ENCODE measurements around the gene PRPF8.

PRPF8 gene

DNA sequence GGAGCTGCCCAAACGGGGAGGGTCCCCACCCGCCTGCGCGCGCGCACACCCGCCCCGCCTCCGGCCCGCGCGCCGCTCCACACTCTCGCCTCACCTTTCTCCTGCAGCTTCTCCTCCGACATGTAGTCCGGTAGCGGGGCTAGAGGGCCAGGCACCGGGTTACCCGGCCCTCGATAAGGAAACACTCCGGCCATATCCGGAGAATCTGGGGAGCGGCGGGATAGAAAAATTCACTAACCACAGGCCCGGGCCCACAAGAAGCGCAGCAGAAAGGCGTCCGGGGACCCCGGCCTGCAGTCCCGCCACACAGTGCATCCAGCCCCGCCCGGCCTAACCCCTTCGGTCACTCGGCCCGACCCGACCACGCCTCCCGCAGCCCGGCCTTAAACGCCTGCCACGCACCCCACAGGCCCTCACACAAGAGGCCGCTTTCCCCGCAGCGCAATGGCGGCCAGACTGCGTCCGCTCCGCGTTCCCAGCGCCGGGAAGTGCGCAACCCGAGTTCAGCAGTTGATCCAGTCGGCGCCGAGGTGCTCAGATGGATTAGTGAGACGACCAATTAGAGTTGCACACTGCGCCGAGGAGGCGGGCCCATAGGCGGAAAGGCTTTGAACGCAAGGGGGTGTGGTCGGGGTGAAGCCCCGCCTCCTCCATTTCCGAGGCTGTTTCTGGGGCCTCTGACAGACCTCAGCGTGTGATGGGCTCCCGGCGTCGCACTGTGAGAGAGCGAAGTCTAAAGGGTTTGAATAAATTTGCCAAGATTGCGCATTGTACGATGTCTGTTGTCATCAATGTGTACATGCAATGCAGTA, at the start of gene PRPF8:
TSS of gene PRPF8 (minus strand) at position 490 of the 812 bp plus-strand sequence. CDS start at position 194, 296 bp downstream.
- in situ Hi-C loops (cut with HindIII; ENCODE audit: low pct_ligation_motif_present, low sequenced_read_pairs), result no loop called here
- Histone ChIP-seq H3K4me3 (ENCODE audit: low read depth, low read length) (peak within 1 kb of the TSS; percentile 90), H3K27ac (peak within 1 kb of the TSS; percentile 75), H3K27me3 (replicated peaks) (no peaks in the 10 kb centered on the region), H3K36me3 (replicated peaks) (peaks cover 31% of the 10 kb centered on the region)
- peak; percentile 98 for DNase-seq
- TF ChIP-seq, protein P1, sequence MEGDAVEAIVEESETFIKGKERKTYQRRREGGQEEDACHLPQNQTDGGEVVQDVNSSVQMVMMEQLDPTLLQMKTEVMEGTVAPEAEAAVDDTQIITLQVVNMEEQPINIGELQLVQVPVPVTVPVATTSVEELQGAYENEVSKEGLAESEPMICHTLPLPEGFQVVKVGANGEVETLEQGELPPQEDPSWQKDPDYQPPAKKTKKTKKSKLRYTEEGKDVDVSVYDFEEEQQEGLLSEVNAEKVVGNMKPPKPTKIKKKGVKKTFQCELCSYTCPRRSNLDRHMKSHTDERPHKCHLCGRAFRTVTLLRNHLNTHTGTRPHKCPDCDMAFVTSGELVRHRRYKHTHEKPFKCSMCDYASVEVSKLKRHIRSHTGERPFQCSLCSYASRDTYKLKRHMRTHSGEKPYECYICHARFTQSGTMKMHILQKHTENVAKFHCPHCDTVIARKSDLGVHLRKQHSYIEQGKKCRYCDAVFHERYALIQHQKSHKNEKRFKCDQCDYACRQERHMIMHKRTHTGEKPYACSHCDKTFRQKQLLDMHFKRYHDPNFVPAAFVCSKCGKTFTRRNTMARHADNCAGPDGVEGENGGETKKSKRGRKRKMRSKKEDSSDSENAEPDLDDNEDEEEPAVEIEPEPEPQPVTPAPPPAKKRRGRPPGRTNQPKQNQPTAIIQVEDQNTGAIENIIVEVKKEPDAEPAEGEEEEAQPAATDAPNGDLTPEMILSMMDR (IDR thresholded peaks at IDR 0.05; ENCODE audit: low read depth, low read length, missing control alignments), result no peak

DNA sequence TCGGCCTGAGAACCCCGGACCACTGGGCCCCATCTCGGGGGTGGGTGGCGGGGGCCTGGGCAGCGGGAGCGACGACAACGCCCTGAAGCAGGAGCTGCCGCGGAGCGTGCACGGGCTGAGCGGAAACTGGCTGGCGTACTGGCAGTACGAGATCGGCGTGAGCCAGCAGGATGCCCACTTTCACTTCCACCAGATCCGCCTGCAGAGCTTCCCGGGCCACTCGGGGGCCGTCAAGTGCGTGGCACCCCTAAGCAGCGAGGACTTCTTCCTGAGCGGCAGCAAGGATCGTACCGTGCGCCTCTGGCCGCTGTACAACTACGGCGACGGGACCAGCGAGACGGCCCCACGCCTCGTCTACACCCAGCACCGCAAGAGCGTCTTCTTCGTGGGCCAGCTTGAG, 49.1 kb upstream of the PRPF8 start:
- no peak overlapping the region for H3K27ac ChIP-seq
- in situ Hi-C loops (cut with HindIII; ENCODE audit: low pct_ligation_motif_present, low sequenced_read_pairs), result no loop called here
- no peak overlapping the region for H3K4me3 ChIP-seq (ENCODE audit: low read depth, low read length)
- H3K36me3 ChIP-seq (replicated peaks), result peaks cover 13% of the 10 kb centered on the region
- TF ChIP-seq, protein P1 (IDR thresholded peaks at IDR 0.05; ENCODE audit: low read depth, low read length, missing control alignments), result no peak
- DNase-seq, result no peak
- H3K27me3 ChIP-seq (replicated peaks), result no peaks in the 10 kb centered on the region

DNA sequence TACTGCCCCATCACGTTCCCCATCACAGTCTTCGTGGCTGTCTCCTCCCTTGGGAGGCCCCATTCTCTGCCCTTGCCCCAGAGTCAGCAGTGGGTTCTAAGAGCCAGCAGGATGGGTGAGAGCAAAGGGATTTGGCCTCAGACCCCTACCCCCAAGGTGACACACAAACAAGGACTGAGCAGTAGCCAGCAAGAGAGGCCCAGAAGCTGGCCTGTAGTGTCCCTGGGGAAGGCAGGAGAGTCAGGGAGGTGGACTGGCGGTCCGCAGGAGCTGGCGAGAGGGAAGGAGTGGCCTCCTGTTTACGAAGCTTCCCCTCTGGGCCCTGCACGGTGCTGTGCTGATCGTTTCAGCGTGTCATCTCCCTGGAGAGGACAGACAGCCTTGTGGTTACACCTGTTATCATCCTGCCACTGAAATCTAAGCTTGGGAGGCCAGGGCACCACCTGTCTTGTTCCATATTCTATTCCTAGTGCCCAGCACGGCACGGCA, 48.2 kb upstream of the PRPF8 start:
- Histone ChIP-seq H3K27ac (no peak overlapping the region), H3K36me3 (replicated peaks) (peaks cover 13% of the 10 kb centered on the region), H3K27me3 (replicated peaks) (no peaks in the 10 kb centered on the region), H3K4me3 (ENCODE audit: low read depth, low read length) (no peak overlapping the region)
- TF ChIP-seq, protein P1 (IDR thresholded peaks at IDR 0.05; ENCODE audit: low read depth, low read length, missing control alignments), result no peak
- no peak for DNase-seq
- in situ Hi-C loops (cut with HindIII; ENCODE audit: low pct_ligation_motif_present, low sequenced_read_pairs), result no loop called here

DNA sequence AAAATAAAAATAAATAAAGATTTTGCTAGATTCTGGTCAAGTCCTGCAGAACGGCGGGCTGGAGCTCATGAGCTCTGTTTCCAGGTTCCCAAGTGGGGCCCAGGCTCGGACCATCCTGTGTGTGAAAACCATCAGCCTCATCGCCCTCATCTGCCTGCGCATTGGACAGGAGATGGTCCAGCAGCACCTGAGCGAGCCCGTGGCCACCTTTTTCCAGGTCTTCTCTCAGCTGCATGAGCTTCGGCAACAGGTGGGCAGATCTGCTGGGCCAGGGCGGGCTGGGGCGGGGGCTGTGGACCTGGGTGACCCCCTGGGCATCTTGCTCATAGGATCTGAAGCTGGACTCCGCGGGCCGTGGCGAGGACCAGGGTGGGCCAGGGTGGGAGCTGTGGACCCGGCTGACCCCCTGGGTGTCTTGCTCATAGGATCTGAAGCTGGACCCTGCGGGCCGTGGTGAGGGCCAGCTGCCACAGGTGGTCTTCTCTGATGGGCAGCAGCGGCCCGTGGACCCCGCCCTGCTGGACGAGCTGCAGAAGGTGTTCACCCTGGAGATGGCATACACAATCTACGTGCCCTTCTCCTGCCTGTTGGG, 47.7 kb upstream of the PRPF8 start:
- no peak for DNase-seq
- peaks cover 12% of the 10 kb centered on the region for H3K36me3 ChIP-seq (replicated peaks)
- TF ChIP-seq, protein P1 (IDR thresholded peaks at IDR 0.05; ENCODE audit: low read depth, low read length, missing control alignments), result no peak
- no peaks in the 10 kb centered on the region for H3K27me3 ChIP-seq (replicated peaks)
- no peak overlapping the region for H3K4me3 ChIP-seq (ENCODE audit: low read depth, low read length)
- in situ Hi-C loops (cut with HindIII; ENCODE audit: low pct_ligation_motif_present, low sequenced_read_pairs), result no loop called here
- H3K27ac ChIP-seq, result no peak overlapping the region

DNA sequence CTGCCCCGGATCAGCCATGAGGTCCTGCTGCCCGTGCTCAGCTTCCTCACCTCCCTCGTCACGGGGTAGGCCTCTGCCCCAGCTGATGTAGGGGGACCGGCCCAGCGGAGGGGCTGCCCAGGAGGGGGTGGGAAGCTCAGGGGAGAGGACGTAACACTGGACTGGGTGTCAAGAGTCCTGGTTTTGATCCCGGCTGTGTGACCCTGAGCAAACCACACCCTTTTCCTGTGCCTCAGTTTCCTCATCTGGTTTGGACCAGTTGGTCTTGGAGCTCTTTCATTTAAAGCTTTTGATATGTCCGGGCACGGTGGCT, 46.5 kb upstream of the PRPF8 start:
- H3K27me3 ChIP-seq (replicated peaks), result no peaks in the 10 kb centered on the region
- no peak overlapping the region for H3K4me3 ChIP-seq (ENCODE audit: low read depth, low read length)
- DNase-seq, result no peak
- TF ChIP-seq, protein P1 (IDR thresholded peaks at IDR 0.05; ENCODE audit: low read depth, low read length, missing control alignments), result no peak
- peaks cover 11% of the 10 kb centered on the region for H3K36me3 ChIP-seq (replicated peaks)
- in situ Hi-C loops (cut with HindIII; ENCODE audit: low pct_ligation_motif_present, low sequenced_read_pairs), result no loop called here
- peak overlapping the region; percentile 65 for H3K27ac ChIP-seq
